Measurements from ENCODE around the gene CAMTA1. TPM values are rescaled to one million over a fixed set of nuclear protein-coding genes. Genes with fewer than 3 reads are reported as not detected.

Gene CAMTA1
- total RNA-seq, 1 experiment from 2014 or later, result 69.5 TPM

- no peak overlapping the region for H3K4me2 ChIP-seq (ENCODE audit: low read length)
- H3K4me3 ChIP-seq (replicated peaks in 1 of 2; ENCODE audit: low read depth in 1 of 2, low read length in 2 of 2), result no peak overlapping the region
- ChIA-PET POLR2A (no interaction called here), RAD21 (ENCODE audit: low non-redundant PET in 1 of 2, low total read pairs in 2 of 2, uncharacterized antibody in 2 of 2, unreplicated experiment in 2 of 2) (no interaction called here), CTCF (no interaction called here)
- no peaks in the 10 kb centered on the region for H3K9me2 ChIP-seq (ENCODE audit: insufficient read depth)
- H3K27me3 ChIP-seq (ENCODE audit: insufficient read depth, low read length), result no peaks in the 10 kb centered on the region
- BruUV-seq (replicated peaks), result no TSS peak
- DNase-seq (ENCODE audit: low read depth, low spot score), result no peak
- H3K36me3 ChIP-seq (ENCODE audit: control insufficient read depth in 1 of 2, insufficient read depth in 2 of 2, low read length in 2 of 2), result no peaks in the 10 kb centered on the region
- no peaks in the 10 kb centered on the region for H4K20me1 ChIP-seq (ENCODE audit: insufficient read depth)
- H3K9me3 ChIP-seq (ENCODE audit: control insufficient read depth in 1 of 2, insufficient read depth in 1 of 2, low read depth in 1 of 2, low read length in 2 of 2), result no peaks in the 10 kb centered on the region
- H3K4me1 ChIP-seq (ENCODE audit: control insufficient read depth in 1 of 2, insufficient read depth in 2 of 2, low read length in 2 of 2), result no peaks in the 10 kb centered on the region
- no peak overlapping the region for H3K9ac ChIP-seq (ENCODE audit: low read length)
- H2AFZ ChIP-seq (ENCODE audit: low read depth, low read length, poor library complexity, severe bottlenecking), result no peak overlapping the region
- H3K27ac ChIP-seq (ENCODE audit: low read depth, low read length), result no peak overlapping the region
- ATAC-seq, result no peak
- no peaks in the 10 kb centered on the region for H3K79me2 ChIP-seq (ENCODE audit: insufficient read depth, low read length)
- intact Hi-C loops (cut with micrococcal nuclease), result no loop called here
- TF ChIP-seq SRF (IDR thresholded peaks at IDR 0.05; ENCODE audit: low read depth), result no peak
Observed at GRCh38 chr1:7510389-7510931, 725.2 kb downstream of the CAMTA1 start.

GRCh38 chr1:7511381-7511780 is 726.1 kb downstream of the CAMTA1 start:
- TF ChIP-seq RAD21 (IDR thresholded peaks at IDR 0.05; ENCODE audit: low read depth) (no peak), POLR2A (IDR thresholded peaks at IDR 0.05; ENCODE audit: borderline replicate concordance, extremely low read depth, insufficient read depth, insufficient read length) (no peak), ZNF274 (IDR thresholded peaks at IDR 0.05; ENCODE audit: low read depth, low read length) (no peak), ATF3 (IDR thresholded peaks at IDR 0.05) (no peak), SRF (IDR thresholded peaks at IDR 0.05; ENCODE audit: low read depth) (no peak), ZBTB33 (IDR thresholded peaks at IDR 0.05; ENCODE audit: extremely low read depth, insufficient replicate concordance, low read length) (no peak), CEBPB (IDR thresholded peaks at IDR 0.05; ENCODE audit: low read depth) (no peak), FOSL1 (IDR thresholded peaks at IDR 0.05; ENCODE audit: low read depth) (no peak), JUND (IDR thresholded peaks at IDR 0.05) (no peak), EZH2 (IDR thresholded peaks at IDR 0.05) (no peak), REST (IDR thresholded peaks at IDR 0.05; ENCODE audit: low read depth) (no peak), TCF7L2 (IDR thresholded peaks at IDR 0.05; ENCODE audit: borderline replicate concordance, extremely low read depth, insufficient read depth, insufficient read length) (no peak), POLR2AphosphoS5 (IDR thresholded peaks at IDR 0.05; ENCODE audit: low read depth, low read length) (no peak)
- Histone ChIP-seq H3K9ac (ENCODE audit: low read length) (no peak overlapping the region), H3K4me1 (ENCODE audit: control insufficient read depth in 1 of 2, insufficient read depth in 2 of 2, low read length in 2 of 2) (no peaks in the 10 kb centered on the region), H3K9me3 (ENCODE audit: control insufficient read depth in 1 of 2, insufficient read depth in 1 of 2, low read depth in 1 of 2, low read length in 2 of 2) (no peaks in the 10 kb centered on the region), H3K9me2 (ENCODE audit: insufficient read depth) (no peaks in the 10 kb centered on the region), H3K27ac (ENCODE audit: low read depth, low read length) (no peak overlapping the region), H3K36me3 (ENCODE audit: control insufficient read depth in 1 of 2, insufficient read depth in 2 of 2, low read length in 2 of 2) (no peaks in the 10 kb centered on the region), H3K4me3 (replicated peaks in 1 of 2; ENCODE audit: low read depth in 1 of 2, low read length in 2 of 2) (no peak overlapping the region), H3K27me3 (ENCODE audit: insufficient read depth, low read length) (no peaks in the 10 kb centered on the region), H4K20me1 (ENCODE audit: insufficient read depth) (no peaks in the 10 kb centered on the region), H2AFZ (ENCODE audit: low read depth, low read length, poor library complexity, severe bottlenecking) (no peak overlapping the region), H3K4me2 (ENCODE audit: low read length) (no peak overlapping the region), H3K79me2 (ENCODE audit: insufficient read depth, low read length) (no peaks in the 10 kb centered on the region)
- ATAC-seq (no peak), DNase-seq (ENCODE audit: low read depth, low spot score) (no peak)
- RAD21 ChIA-PET (ENCODE audit: low non-redundant PET in 1 of 2, low total read pairs in 2 of 2, uncharacterized antibody in 2 of 2, unreplicated experiment in 2 of 2), result no interaction called here
- POLR2A ChIA-PET, result no interaction called here
- intact Hi-C loops (cut with micrococcal nuclease), result no loop called here
- BruUV-seq (replicated peaks), result no TSS peak
- CTCF ChIA-PET, result no interaction called here

All from HCT116 (cell line).